Psoas muscle (tissue), 8 donors: ENCODE results near the gene ARMC3. TPM values are rescaled to one million over a fixed set of nuclear protein-coding genes. Genes with fewer than 3 reads are reported as not detected.

Experiments used
- ATAC-seq, 4 donors: fragments of 200-7000 bp; cut with Tn5 transposase; one replicate each; pipeline ENCODE4 v1.9.1; 2020; ENCODE audit warnings: moderate library complexity in 3 of 4, mild to moderate bottlenecking in 2 of 4
- DNase-seq, 2 donors: peaks; one replicate each; pipeline ENCODE4 v3.0.0-alpha.2; 2020
- H3K27ac ChIP-seq: fragments of 200-600 bp; one replicate; pipeline ENCODE4 v1.8.0; 2022
- H3K27me3 ChIP-seq, 3 donors: fragments of 200-600 bp in 1 of 3; one replicate each; pipeline versions ENCODE4 v1.6.1 to v1.8.0; 2013 to 2022; ENCODE audit warnings: low read length in 2 of 3, mild to moderate bottlenecking in 2 of 3, moderate library complexity in 1 of 3; ENCODE audit not compliant: insufficient read depth in 3 of 3
- H3K36me3 ChIP-seq, 2 donors: fragments of 200-600 bp in 1 of 2; one replicate each; pipeline versions ENCODE4 v1.6.1 to v1.8.0; 2013 to 2022; ENCODE audit warnings: low read depth in 1 of 2, mild to moderate bottlenecking in 1 of 2, moderate library complexity in 1 of 2; ENCODE audit not compliant: insufficient read depth in 1 of 2
- H3K4me1 ChIP-seq: fragments of 200-600 bp; one replicate; pipeline ENCODE4 v1.8.0; 2022
- H3K4me3 ChIP-seq: fragments of 200-600 bp; one replicate; pipeline ENCODE4 v1.8.0; 2022; ENCODE audit warnings: mild to moderate bottlenecking
- H3K9me3 ChIP-seq: fragments of 200-600 bp; one replicate; pipeline ENCODE4 v1.8.0; 2022
- CTCF ChIP-seq: fragments of 200-600 bp; IDR thresholded peaks from one replicate; pipeline ENCODE4 v1.8.0; 2022; ENCODE audit warnings: antibody characterized with exemption
- WGBS, 3 donors: extraction: QIAGEN DNeasy Blood & Tissue Kit; methylation state at CpG; one replicate each; pipeline versions ENCODE4 v1.1.6 to v1.1.7; 2013; 5-methylcytosine and 5-hydroxymethylcytosine counted together
- intact Hi-C, 2 donors: fragments of 100-400 bp; cut with DNase I; formaldehyde crosslinking; loops; one replicate each; pipeline versions ENCODE4 v1.11.0 to v1.14.2; 2022
- polyA plus RNA-seq, 3 donors: library from polyadenylated mRNA; stranded (reverse); fragments of 200-250 nt; gene quantifications; one replicate each; pipeline ENCODE4 v1.2.3, GENCODE V29; 2013
- total RNA-seq, 4 donors: library from RNA; stranded (reverse); fragmentation: NEBNext Ultra II Directional in 2 of 4; extraction: Animal tissue kit (Norgen Biotek cat#: 25700) in 2 of 4; gene quantifications; one replicate each; pipeline versions ENCODE4 v1.2.1 to v1.2.4, GENCODE V29; 2021 to 2023
- donor health status: healthy with polysubstance abuse.
- donor health status: DM: no; HTN: no; CAD: no; lungs with moderate emphysema.
- donor health status: Bipolar disorder and iron deficiency.
- donor health status: healthy.
- donor health status: DM: yes; HTN: yes; CAD: no.
- donor health status: DM: no; HTN: no; CAD: no.
- donor health status: DM: no; HTN: no; CAD: no.
- donor health status: DM: yes; HTN: yes; CAD: no.

ARMC3 gene
- total and polyA plus RNA-seq, 7 donors, result not detected

- intact Hi-C loops, result no loop called here
- ATAC-seq (no peak), DNase-seq (no peak)
- H3K4me1 ChIP-seq, result no peaks in the 10 kb centered on the region
- no peaks in the 10 kb centered on the region for H3K27me3 ChIP-seq
- H3K27ac ChIP-seq, result no peak overlapping the region
- no peak for TF ChIP-seq CTCF
- no peaks in the 10 kb centered on the region for H3K9me3 ChIP-seq
- WGBS, 3 donors, result 81 to 90% (median 88%) methylated on average over 3 of the region's 3 CpGs
- H3K4me3 ChIP-seq, result no peak overlapping the region
- no peaks in the 10 kb centered on the region for H3K36me3 ChIP-seq
Measured at GRCh38 chr10:23013581-23014335, 85.9 kb downstream of the ARMC3 start.

GRCh38 chr10:23015021-23015707, 87.3 kb downstream of the ARMC3 start:
- no peak for DNase-seq
- no peaks in the 10 kb centered on the region for H3K36me3 ChIP-seq
- H3K27me3 ChIP-seq, result no peaks in the 10 kb centered on the region
- H3K27ac ChIP-seq, result no peak overlapping the region
- intact Hi-C loops, result no loop called here
- WGBS, 3 donors, result 85 to 92% (median 90%) methylated on average over 7 of the region's 7 CpGs
- no peaks in the 10 kb centered on the region for H3K9me3 ChIP-seq
- TF ChIP-seq CTCF, result no peak
- no peak overlapping the region for H3K4me3 ChIP-seq
- no peak for ATAC-seq
- H3K4me1 ChIP-seq, result no peaks in the 10 kb centered on the region

- no peaks in the 10 kb centered on the region for H3K4me1 ChIP-seq
- H3K27me3 ChIP-seq, result peaks cover 0 to 3% (median 0%) of the 10 kb centered on the region in 3 donors
- DNase-seq, result no peak
- H3K9me3 ChIP-seq, result peaks cover 4% of the 10 kb centered on the region
- H3K4me3 ChIP-seq, result no peak overlapping the region
- ATAC-seq, result no peak
- intact Hi-C loops, result no loop called here
- TF ChIP-seq CTCF, result no peak
- no peaks in the 10 kb centered on the region for H3K36me3 ChIP-seq
- H3K27ac ChIP-seq, result no peak overlapping the region
- WGBS, 3 donors, result 27 to 37% (median 33%) methylated on average over 3 of the region's 3 CpGs
Measured at GRCh38 chr10:23016636-23017035, 88.8 kb downstream of the ARMC3 start.

GRCh38 chr10:23019633-23020032, 91.8 kb downstream of the ARMC3 start:
- peaks cover 0 to 3% (median 0%) of the 10 kb centered on the region in 3 donors for H3K27me3 ChIP-seq
- H3K27ac ChIP-seq, result no peak overlapping the region
- H3K9me3 ChIP-seq, result peaks cover 4% of the 10 kb centered on the region
- no peaks in the 10 kb centered on the region for H3K4me1 ChIP-seq
- no peaks in the 10 kb centered on the region for H3K36me3 ChIP-seq
- DNase-seq (no peak), ATAC-seq (no peak)
- intact Hi-C loops, result no loop called here
- 69 to 79% (median 77%) methylated on average over 6 of the region's 6 CpGs for WGBS, 3 donors
- H3K4me3 ChIP-seq, result no peak overlapping the region
- TF ChIP-seq CTCF, result no peak
